Esophagus (tissue), 2 donors: ENCODE data around the gene TECRL. TPM values are rescaled to one million over a fixed set of nuclear protein-coding genes. Genes with fewer than 3 reads are reported as not detected.

ENCODE experiments used
- H3K27ac ChIP-seq, 2 donors: one replicate each; pipeline ENCODE4 v1.5.1; 2013; ENCODE audit warnings: low read depth in 2 of 2, mild to moderate bottlenecking in 2 of 2, inconsistent platforms in 1 of 2, low read length in 1 of 2, moderate library complexity in 1 of 2
- H3K27me3 ChIP-seq, 2 donors: one replicate each; pipeline ENCODE4 v1.6.1; 2013; ENCODE audit warnings: low read length in 2 of 2, control low read depth in 1 of 2, mild to moderate bottlenecking in 1 of 2; ENCODE audit not compliant: insufficient read depth in 2 of 2, control insufficient read depth in 1 of 2
- H3K36me3 ChIP-seq, 2 donors: one replicate each; pipeline ENCODE4 v1.6.1; 2013; ENCODE audit warnings: low read length in 1 of 2; ENCODE audit not compliant: control insufficient read depth in 2 of 2, insufficient read depth in 2 of 2
- H3K4me1 ChIP-seq, 2 donors: one replicate each; pipeline ENCODE4 v1.6.1; 2013; ENCODE audit warnings: low read length in 1 of 2; ENCODE audit not compliant: control insufficient read depth in 2 of 2, insufficient read depth in 2 of 2
- H3K4me3 ChIP-seq, 2 donors: one replicate each; pipeline ENCODE4 v1.5.1; 2013; ENCODE audit warnings: low read length in 2 of 2, mild to moderate bottlenecking in 2 of 2, low read depth in 1 of 2, moderate library complexity in 1 of 2
- H3K9me3 ChIP-seq, 2 donors: one replicate each; pipeline ENCODE4 v1.6.1; 2013; ENCODE audit warnings: mild to moderate bottlenecking in 2 of 2, low read depth in 1 of 2, low read length in 1 of 2, moderate library complexity in 1 of 2; ENCODE audit not compliant: control insufficient read depth in 2 of 2, insufficient read depth in 1 of 2
- WGBS, 2 donors: extraction: QIAGEN DNeasy Blood & Tissue Kit; methylation state at CpG; one replicate each; pipeline ENCODE4 v1.1.7; 2013; 5-methylcytosine and 5-hydroxymethylcytosine counted together
- polyA plus RNA-seq, 2 donors: library from polyadenylated mRNA; stranded (reverse); fragments of 200-250 nt; gene quantifications; one replicate each; pipeline ENCODE4 v1.2.3, GENCODE V29; 2013
- donor health status: healthy with polysubstance abuse.
- donor health status: Bipolar disorder and iron deficiency.

Gene TECRL
- polyA plus RNA-seq, 2 donors = 0.04 to 0.10 TPM

DNA sequence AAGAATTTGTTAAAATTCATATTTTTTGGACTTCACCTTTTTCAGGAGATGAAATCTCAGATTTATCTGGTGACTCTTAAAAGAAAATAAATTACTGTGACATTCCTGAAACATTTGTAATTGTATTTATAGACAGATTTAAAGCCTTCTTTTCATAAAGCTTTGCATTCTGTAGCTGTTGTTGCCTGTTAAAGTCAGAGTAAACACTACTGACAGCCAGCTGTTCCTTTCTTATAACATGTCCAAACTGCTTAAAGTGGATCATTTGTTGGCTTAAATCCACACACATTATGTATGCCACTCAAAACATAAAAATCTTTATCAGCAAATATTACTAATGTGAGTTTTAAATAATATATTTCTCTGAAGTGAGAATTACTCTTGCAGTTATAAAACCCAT, 157.5 kb downstream of the TECRL start:
- H3K9me3 ChIP-seq = no peaks in the 10 kb centered on the region
- no peaks in the 10 kb centered on the region for H3K4me1 ChIP-seq
- H3K4me3 ChIP-seq = no peak overlapping the region
- H3K27ac ChIP-seq = no peak overlapping the region
- no peaks in the 10 kb centered on the region for H3K27me3 ChIP-seq
- H3K36me3 ChIP-seq = no peaks in the 10 kb centered on the region

DNA sequence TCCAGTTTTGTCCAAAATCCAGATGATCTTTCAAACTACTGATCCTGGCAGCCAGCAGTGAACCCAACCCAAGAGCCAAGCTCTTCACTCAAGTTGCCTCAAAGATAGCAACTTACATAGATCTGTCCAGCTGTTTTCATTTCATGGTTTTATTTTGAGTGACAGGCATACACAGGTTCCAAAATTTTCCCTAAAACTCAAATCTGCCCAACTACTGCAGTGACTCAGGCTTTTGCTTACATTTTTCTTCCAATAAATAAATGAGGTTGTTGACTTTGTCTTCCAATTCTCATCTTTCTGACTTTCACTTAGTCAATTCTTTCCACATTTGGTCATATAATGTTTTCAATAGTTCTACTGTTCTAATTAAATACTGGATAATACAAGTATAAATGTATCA, 158.8 kb downstream of the TECRL start:
- no peaks in the 10 kb centered on the region for H3K27me3 ChIP-seq
- H3K4me3 ChIP-seq = no peak overlapping the region

DNA sequence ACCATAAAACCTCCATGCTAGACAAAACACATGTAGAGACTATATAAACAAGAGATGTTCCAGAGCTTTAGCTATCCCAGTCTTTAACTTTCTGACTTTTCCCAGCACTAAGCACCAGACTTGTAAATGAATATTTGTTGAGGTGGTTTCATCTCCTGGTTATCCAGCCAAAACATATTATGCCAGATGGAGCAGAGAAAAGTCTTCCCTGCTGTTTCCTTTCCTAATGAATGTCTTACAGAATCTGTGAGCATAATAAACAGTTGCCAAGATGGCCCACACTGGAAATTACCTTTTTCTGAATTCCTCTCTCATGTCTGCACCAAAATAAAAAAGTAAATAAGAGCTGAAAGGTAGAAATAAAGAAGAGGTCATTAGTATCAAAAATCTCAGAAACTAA, 159.2 kb downstream of the TECRL start:
- H3K36me3 ChIP-seq = no peaks in the 10 kb centered on the region
- no peaks in the 10 kb centered on the region for H3K27me3 ChIP-seq
- H3K4me1 ChIP-seq = no peaks in the 10 kb centered on the region
- no peak overlapping the region for H3K4me3 ChIP-seq
- H3K9me3 ChIP-seq = no peaks in the 10 kb centered on the region
- no peak overlapping the region for H3K27ac ChIP-seq

More for the DNA sequence above, 158.8 kb downstream of the TECRL start:
- H3K4me1 ChIP-seq = no peaks in the 10 kb centered on the region
- H3K36me3 ChIP-seq = no peaks in the 10 kb centered on the region
- H3K27ac ChIP-seq = no peak overlapping the region
- H3K9me3 ChIP-seq = no peaks in the 10 kb centered on the region

DNA sequence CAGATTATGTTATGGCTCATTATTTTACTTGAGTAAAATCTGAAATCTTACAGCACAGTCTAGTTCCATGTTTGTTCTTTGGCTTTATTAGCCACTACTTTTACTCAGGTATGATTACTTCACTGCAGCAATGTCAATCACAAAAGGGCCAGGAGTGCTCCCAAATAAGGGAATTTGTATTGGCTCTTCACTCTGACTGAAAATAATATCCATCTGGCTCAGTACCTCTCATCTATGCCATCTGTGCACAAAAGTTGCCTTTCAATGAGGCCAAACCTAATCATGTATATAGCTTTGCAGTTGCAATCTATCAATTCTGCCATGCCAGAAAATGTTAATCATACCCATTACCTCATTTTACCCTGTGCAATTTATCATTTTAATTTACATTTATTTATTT, 161.1 kb downstream of the TECRL start:
- Histone ChIP-seq H3K36me3 (no peaks in the 10 kb centered on the region), H3K9me3 (no peaks in the 10 kb centered on the region), H3K27me3 (no peaks in the 10 kb centered on the region), H3K4me1 (no peaks in the 10 kb centered on the region), H3K27ac (no peak overlapping the region), H3K4me3 (no peak overlapping the region)

DNA sequence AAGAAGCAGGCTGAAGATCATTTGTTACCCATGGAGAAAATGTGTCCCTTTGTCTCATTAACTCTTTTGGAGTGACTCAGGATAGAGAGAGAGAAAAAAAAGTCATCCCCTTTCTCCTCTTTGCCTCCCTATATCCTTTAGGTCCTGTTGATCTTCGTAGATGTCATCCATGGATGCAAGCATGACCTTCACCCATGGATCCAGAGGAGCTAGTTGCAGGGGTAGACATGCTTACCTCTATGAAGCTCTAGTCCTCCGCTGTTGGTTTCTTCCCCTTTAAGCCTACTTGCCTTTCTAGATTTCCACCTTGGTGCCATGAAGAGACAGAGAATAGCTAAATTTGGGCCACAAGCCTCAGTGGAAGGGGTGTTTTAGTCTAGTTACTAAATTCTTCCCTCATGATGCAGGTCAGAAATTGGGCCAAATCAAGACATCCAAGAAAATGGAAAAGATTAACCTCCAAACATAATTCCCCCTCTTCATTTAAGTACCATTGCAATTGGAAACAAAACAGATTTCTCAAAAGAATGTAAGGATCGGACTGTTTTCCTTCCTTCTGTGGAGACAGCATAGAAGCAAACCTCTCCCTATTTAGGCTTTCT, 178.4 kb downstream of the TECRL start:
- peaks cover 2 to 11% of the 10 kb centered on the region in 2 donors for H3K9me3 ChIP-seq
- no peaks in the 10 kb centered on the region for H3K4me1 ChIP-seq
- 77 to 81% methylated on average over 3 of the region's 3 CpGs for WGBS, 2 donors
- no peaks in the 10 kb centered on the region for H3K36me3 ChIP-seq
- no peaks in the 10 kb centered on the region for H3K27me3 ChIP-seq
- H3K27ac ChIP-seq = no peak overlapping the region
- H3K4me3 ChIP-seq = no peak overlapping the region
